Epidermal melanocyte (primary cell): Measurements from ENCODE around the gene ARHGAP11B.
A peak's percentile ranks its signal among the peaks of the same experiment; 100 is the strongest.
"Not testable (repeated sequence)": the region's sequence is repeated elsewhere in the genome, so short reads cannot be mapped to it uniquely, and the experiment has no call there.

Experiments used
- DNase-seq: peaks from one replicate; pipeline ENCODE4 v3.0.0; 2011; ENCODE audit warnings: low spot score; ENCODE audit not compliant: insufficient read length

The ARHGAP11B gene

DNA sequence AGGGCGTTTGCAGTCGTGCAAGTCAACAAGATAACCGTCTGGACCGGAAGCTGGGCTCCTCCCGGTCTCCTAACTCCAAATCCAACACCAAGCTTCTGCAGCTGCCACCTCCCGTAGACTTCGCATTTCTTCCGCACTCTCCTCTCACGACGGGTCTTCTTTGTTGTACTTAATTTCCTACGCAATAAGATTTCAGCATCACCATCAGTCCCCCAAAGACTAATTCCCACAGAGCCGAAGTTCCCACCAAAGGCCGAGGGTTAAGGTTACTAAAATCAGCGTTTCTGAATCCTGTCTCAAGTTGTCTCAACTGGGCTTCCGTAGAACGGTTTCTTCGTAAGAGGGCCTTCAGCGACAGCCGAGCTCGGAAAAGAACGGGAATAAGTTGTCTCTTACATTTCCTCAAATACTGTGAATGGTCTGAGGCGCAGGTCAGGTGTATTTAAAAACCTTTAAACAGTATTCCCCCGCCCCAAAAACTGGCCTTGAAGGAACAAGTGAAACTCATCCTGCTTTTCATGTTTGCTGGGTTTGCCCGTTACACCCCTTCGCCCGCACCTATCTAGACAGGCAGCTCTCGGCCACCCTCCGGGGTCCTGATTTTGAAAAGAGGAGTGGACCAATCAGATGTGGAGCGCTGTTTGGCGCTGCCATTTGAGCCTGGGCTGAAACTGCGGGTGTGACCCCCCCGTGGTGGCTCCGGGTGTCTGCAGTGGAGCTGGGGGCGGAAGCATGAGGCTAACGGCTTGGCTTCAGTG, at the start of gene ARHGAP11B:
Gene ARHGAP11B (plus strand): TSS at position 693 of the 758 bp plus-strand sequence.
- DNase-seq = peak; percentile 74

DNA sequence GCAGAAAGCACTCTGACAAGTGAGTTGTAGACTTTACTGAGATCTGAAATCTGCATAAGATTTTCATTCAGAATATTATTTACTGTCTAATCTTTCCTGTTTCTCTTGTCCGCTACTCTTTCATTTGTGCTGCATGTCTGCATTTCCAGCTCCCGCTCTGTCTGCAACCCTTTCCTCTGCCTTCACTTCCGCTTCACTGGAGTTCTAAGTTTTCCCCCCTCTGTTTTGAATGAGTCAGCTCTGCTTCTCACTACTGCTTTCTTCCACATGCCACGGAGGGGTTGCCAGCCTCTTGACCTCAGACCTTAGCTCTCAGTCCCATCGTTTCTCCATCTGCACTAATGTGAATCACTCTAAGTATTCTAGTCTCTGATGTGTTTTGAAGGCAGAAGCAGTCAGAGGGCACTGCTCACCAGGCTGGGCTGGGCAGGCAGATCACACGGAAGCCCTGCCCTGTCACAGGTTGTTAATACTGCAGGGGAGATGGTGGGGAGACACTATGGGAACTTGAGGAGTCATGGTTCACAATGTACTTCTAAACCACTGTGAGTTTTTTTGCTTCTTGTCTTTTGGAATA, 46.4 kb upstream of the ARHGAP11B start:
- not testable (repeated sequence) for DNase-seq

DNA sequence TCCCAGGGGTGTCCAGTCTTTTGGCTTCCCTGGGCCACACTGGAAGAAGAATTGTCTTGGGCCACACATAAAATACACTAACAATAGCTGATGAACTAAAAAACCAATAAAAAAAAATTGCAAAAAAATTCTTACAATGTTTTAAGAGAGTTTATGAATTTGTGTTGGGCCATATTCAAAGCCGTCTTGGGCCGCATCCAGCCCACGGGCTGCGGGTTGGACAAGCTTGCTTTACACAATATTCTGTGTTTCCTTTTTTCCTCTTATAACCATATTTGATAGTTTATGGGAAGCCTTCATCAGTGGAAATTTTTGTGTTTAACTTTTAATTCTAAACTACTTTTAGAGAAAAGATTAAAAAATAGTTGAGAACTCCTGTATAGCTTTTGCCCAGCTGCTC, 45.2 kb upstream of the ARHGAP11B start:
- DNase-seq = not testable (repeated sequence)

DNA sequence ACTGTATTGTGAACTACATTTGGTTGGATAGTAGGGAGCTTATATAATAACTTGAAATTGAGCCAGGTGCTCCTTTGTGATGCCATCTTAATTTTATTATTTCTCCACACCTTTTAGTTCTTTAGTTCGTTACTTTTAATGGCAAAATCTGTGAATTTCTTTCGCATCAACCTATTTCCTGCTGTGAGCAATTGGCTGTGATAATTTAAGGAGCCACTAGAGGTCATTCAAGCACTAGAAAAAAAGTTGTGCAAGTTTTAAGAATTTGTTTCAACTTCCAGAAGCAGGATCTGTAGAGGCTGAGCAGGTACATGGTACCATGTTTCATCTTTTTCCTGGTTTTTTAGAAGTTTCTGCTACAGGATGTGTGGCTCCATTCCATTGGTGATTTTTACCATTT, 27.0 kb upstream of the ARHGAP11B start:
- not testable (repeated sequence) for DNase-seq

GRCh38 chr15:30603796-30604195, 22.1 kb upstream of the ARHGAP11B start, which contains the start of gene GOLGA8H:
TSS of gene GOLGA8H (plus strand) at chr15:30604028. CDS start at chr15:30604126, 98 bp downstream.
- not testable (repeated sequence) for DNase-seq

DNA sequence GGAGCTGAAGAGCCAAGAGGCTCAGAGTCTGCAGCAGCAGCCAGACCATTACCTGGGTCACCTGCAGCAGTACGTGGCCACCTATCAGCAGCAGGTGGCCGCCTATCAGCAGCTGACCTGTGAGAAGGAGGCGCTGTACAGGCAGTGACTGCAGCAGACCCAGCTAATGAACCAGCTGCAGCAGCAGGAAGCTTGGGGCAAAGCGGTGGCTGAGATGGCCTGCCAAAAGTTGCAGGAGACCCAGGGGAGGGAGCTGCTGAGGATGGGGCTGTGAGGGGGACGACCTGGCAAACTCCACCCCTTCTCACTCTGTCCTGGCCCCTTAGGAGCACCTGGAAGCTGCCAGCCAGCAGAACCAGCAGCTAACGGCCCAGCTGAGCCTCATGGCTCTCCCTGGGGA, 13.7 kb upstream of the ARHGAP11B start:
- not testable (repeated sequence) for DNase-seq

DNA sequence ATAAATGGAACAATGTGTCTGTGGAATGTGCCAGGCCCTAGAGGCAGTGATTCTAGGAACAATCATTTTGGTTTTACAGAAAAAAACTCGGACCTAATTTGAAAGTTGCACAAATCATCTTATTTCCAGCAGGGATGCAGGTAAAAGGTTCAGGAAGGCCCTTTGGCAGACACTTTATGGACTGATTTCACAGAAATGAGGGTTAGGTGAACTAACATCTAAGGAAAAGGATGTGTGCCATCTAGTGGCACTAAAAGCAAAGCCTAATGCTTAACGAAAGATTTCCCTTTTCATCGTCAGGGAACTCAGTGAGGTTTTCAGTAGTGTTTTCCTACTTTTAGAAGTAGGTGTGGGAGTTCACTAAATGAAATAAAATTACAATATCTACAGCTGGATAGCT, 4.6 kb upstream of the ARHGAP11B start:
- not testable (repeated sequence) for DNase-seq

GRCh38 chr15:30626194-30626565, 252 bp downstream of the ARHGAP11B start:
- not testable (repeated sequence) for DNase-seq

- not testable (repeated sequence) for DNase-seq
Observed at GRCh38 chr15:30626632-30627031, 704 bp downstream of the ARHGAP11B start.

DNA sequence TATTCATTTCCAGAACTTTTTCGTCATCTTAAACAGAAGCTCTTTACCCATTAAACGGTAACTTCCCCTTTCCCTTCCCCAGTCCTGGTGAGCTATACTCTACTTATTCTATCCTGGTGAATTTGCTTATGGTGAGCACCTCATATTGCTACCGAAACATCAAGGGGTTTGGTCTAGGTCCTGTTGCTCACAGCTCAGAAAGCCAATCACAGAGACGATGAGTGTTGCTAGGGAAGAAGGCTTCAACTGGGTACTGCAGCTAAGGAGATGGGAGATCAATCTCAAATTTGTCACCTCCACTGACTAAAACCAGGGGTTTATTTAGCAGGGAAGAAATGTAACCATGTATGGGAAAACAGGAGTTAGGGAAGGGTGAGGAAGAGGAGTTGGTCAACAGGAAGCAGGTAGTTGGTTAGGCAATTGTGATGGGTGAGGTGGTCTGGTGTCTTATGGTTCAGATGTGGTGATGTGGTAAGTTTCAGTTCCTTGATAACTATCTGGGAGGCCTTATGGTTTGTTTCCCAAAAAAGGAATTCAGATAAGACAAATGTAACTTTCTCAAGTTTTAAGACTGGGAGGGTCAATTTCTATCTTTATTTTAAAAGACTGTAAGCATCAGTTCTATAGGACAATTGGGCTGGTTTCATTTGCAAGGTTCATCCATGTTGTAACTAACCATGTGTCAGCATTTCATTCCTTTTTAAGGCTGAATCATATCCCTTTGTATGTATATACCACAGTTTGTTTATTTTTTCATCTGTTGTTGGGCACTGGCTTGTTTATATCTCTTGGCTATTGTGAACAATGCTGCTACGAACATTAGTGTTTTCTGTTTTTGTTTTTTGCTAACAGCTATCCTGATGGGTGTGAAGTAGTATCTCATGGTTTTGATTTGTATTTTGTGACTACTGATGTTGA, 24.3 kb downstream of the ARHGAP11B start:
- DNase-seq = no peak

GRCh38 chr15:30661154-30661553, 35.2 kb downstream of the ARHGAP11B start:
- DNase-seq = not testable (repeated sequence)

- DNase-seq = not testable (repeated sequence)
Observed at GRCh38 chr15:30669621-30670020, 43.7 kb downstream of the ARHGAP11B start.

- no peak for DNase-seq
Observed at GRCh38 chr15:30670056-30670455, 44.1 kb downstream of the ARHGAP11B start.

- no peak for DNase-seq
Observed at GRCh38 chr15:30671309-30671708, 45.4 kb downstream of the ARHGAP11B start.

GRCh38 chr15:30675126-30675525, 49.2 kb downstream of the ARHGAP11B start:
- DNase-seq = no peak

GRCh38 chr15:30675891-30676290, 50.0 kb downstream of the ARHGAP11B start:
- not testable (repeated sequence) for DNase-seq

- not testable (repeated sequence) for DNase-seq
Observed at GRCh38 chr15:30680997-30681396, 55.1 kb downstream of the ARHGAP11B start.

- not testable (repeated sequence) for DNase-seq
Observed at GRCh38 chr15:30685709-30686285, 59.9 kb downstream of the ARHGAP11B start.

GRCh38 chr15:30686651-30687050, 60.7 kb downstream of the ARHGAP11B start:
- DNase-seq = not testable (repeated sequence)
